ENCODE measurements around the gene GNB3. TPM values are rescaled to one million over a fixed set of nuclear protein-coding genes. Genes with fewer than 3 reads are reported as not detected.
A peak's percentile ranks its signal among the peaks of the same experiment; 100 is the strongest.

The GNB3 gene
- polyA plus RNA-seq, 1 of the 3 experiments (the other 2 are of a cell fraction): 12.9 TPM

DNA sequence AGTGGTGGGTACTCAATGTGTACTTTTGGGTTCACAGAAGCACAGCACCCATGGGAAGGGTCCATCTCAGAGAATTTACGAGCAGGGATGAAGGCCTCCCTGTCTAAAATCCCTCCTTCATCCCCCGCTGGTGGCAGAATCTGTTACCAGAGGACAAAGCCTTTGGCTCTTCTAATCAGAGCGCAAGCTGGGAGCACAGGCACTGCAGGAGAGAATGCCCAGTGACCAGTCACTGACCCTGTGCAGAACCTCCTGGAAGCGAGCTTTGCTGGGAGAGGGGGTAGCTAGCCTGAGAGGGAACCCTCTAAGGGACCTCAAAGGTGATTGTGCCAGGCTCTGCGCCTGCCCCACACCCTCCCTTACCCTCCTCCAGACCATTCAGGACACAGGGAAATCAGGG lies 20.6 kb upstream of the GNB3 start:
- CTCF ChIA-PET: interaction anchor here (0.8 to 12.7 kb wide), 6 partner anchors 15 to 206 kb away, joined by 3 to 246 read pairs (median 34); partner anchors contain the start of genes MLF2 and SPSB2
- no peak overlapping the region for H2AFZ ChIP-seq (ENCODE audit: low read depth)
- WGBS (ENCODE audit: low lambda C conversion rate): 55% methylated on average over 3 of the region's 5 CpGs

DNA sequence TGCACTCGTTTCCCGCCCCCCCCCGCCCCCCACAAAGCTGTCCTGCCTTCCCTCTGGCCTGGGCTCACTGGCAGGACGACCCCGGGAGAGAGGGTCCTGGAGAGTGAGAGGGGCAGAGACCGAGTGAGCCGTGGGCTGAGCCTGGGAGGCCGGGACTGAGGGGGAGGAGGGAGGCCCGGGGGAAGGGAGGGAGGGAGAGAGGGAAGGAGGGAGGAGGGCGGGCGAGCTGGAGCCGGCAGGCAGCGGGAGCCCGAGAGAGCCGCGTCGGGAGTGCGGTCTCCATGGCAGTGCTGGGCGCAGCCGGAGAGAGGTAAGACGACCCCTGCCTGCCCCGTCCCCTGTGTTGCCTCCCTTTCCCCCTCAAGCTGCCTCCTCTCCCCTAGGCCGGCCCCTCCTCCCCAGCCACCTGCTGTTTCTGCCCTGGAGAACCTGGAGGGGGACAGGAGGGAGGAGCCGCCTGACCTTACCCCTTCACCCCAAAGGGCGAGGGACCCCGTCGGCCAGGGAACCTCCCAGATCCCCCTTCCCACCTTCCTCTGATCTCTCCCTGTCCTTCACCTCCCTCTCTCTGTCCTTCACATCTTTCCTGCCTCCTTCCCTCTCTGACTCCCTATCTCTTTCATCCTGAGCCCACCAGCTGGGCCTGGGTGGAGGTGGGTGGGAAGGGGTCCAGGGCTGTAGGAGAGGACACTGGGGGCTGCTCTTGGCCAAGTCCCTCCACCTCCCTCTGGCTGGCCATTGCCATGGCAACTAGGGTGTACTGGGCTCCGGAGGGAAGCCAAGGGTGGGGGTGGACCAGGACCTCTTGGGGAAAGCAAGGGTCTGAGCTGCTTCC lies 18.9 kb upstream of the GNB3 start, which contains the start of gene GPR162:
Gene GPR162 (plus strand): TSS at position 231 of the 835 bp plus-strand sequence. CDS start 2,078 bp downstream, outside the sequence.
- POLR2A ChIA-PET: interaction anchor here (0.6 to 2.8 kb wide), 10 partner anchors 8 to 209 kb away, joined by 3 to 19 read pairs (median 5); partner anchors contain the start of genes CDCA3, MLF2, PTMS and TPI1
- Histone ChIP-seq H3K9me3 (no peaks in the 10 kb centered on the region), H3K27ac (ENCODE audit: low read depth in 2 of 2, low read length in 1 of 2) (peak within 1 kb of the TSS in 1 of 2 experiments; percentile 69; a peak in 1 of 4 replicates), H4K20me1 (ENCODE audit: insufficient read depth) (no peaks in the 10 kb centered on the region), H3K27me3 (ENCODE audit: insufficient read depth) (no peaks in the 10 kb centered on the region), H2AFZ (ENCODE audit: low read depth) (0 out of 2 replicates have a peak within 1 kb of the TSS, but pooled peaks have one; percentile 74), H3K4me2 (peak within 1 kb of the TSS; percentile 95), H3K4me3 (ENCODE audit: low read depth in 2 of 2, low read length in 1 of 2) (peak within 1 kb of the TSS; percentile 65 to 69), H3K4me1 (ENCODE audit: control insufficient read depth in 1 of 2, insufficient read depth in 2 of 2, low read depth in 1 of 2, low read length in 1 of 2) (peaks cover 19 to 75% of the 10 kb centered on the region in 2 experiments; a peak in 3 of 4 replicates), H3K9me2 (no peaks in the 10 kb centered on the region), H3F3A (replicated peaks; ENCODE audit: insufficient read depth) (peaks cover 4% of the 10 kb centered on the region), H3K9ac (peak within 1 kb of the TSS; percentile 51), H3K79me2 (ENCODE audit: insufficient read depth) (no peaks in the 10 kb centered on the region), H3K36me3 (replicated peaks in 1 of 2; ENCODE audit: control insufficient read depth in 1 of 2, insufficient read depth in 2 of 2, low read length in 1 of 2) (no peaks in the 10 kb centered on the region)
- peak; percentile 87 for DNase-seq
- CTCF ChIA-PET: interaction anchor here (0.8 to 12.7 kb wide), 8 partner anchors 11 to 70 kb away, joined by 3 to 246 read pairs (median 19); partner anchors contain the start of genes MLF2, PTMS and SPSB2
- WGBS (ENCODE audit: low lambda C conversion rate): 1% methylated on average over 25 of the region's 28 CpGs
- no peak for TF ChIP-seq RXRA (IDR thresholded peaks at IDR 0.05; ENCODE audit: borderline replicate concordance, low read depth)
- 0 out of 2 replicates have a peak, but pooled peaks have one; percentile 4 for TF ChIP-seq TAF1 (IDR thresholded peaks at IDR 0.05; ENCODE audit: borderline replicate concordance, low read depth, low read length)

More for the DNA sequence above, 20.6 kb upstream of the GNB3 start:
- no peak for DNase-seq
- Histone ChIP-seq H3K4me1 (ENCODE audit: control insufficient read depth in 1 of 2, insufficient read depth in 2 of 2, low read depth in 1 of 2, low read length in 1 of 2) (peaks cover 12 to 78% of the 10 kb centered on the region in 2 experiments; a peak in 3 of 4 replicates), H3K4me3 (ENCODE audit: low read depth in 2 of 2, low read length in 1 of 2) (no peak overlapping the region), H3K9me2 (no peaks in the 10 kb centered on the region), H3K9ac (no peak overlapping the region), H4K20me1 (ENCODE audit: insufficient read depth) (no peaks in the 10 kb centered on the region), H3K79me2 (ENCODE audit: insufficient read depth) (no peaks in the 10 kb centered on the region), H3K27me3 (ENCODE audit: insufficient read depth) (no peaks in the 10 kb centered on the region), H3K27ac (ENCODE audit: low read depth in 2 of 2, low read length in 1 of 2) (peak overlapping the region in 1 of 2 experiments; percentile 61; a peak in 1 of 4 replicates), H3F3A (replicated peaks; ENCODE audit: insufficient read depth) (no peaks in the 10 kb centered on the region), H3K9me3 (no peaks in the 10 kb centered on the region), H3K36me3 (replicated peaks in 1 of 2; ENCODE audit: control insufficient read depth in 1 of 2, insufficient read depth in 2 of 2, low read length in 1 of 2) (no peaks in the 10 kb centered on the region), H3K4me2 (0 out of 2 replicates have a peak overlapping the region, but pooled peaks have one; percentile 95)
- TF ChIP-seq USF2 (IDR thresholded peaks at IDR 0.05; ENCODE audit: borderline replicate concordance, low read depth, low read length) (no peak), SMC3 (IDR thresholded peaks at IDR 0.05; ENCODE audit: low read depth, low read length) (no peak), ELF1 (IDR thresholded peaks at IDR 0.05) (no peak), FOXJ3 (CRISPR knock-in tag; IDR thresholded peaks at IDR 0.05) (no peak)
- TF ChIP-seq, protein P1, sequence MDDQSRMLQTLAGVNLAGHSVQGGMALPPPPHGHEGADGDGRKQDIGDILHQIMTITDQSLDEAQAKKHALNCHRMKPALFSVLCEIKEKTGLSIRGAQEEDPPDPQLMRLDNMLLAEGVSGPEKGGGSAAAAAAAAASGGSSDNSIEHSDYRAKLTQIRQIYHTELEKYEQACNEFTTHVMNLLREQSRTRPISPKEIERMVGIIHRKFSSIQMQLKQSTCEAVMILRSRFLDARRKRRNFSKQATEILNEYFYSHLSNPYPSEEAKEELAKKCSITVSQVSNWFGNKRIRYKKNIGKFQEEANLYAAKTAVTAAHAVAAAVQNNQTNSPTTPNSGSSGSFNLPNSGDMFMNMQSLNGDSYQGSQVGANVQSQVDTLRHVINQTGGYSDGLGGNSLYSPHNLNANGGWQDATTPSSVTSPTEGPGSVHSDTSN (IDR thresholded peaks at IDR 0.05): no peak
- TF ChIP-seq, protein P2, sequence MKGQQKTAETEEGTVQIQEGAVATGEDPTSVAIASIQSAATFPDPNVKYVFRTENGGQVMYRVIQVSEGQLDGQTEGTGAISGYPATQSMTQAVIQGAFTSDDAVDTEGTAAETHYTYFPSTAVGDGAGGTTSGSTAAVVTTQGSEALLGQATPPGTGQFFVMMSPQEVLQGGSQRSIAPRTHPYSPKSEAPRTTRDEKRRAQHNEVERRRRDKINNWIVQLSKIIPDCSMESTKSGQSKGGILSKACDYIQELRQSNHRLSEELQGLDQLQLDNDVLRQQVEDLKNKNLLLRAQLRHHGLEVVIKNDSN (IDR thresholded peaks at IDR 0.05; ENCODE audit: borderline replicate concordance, low read depth): no peak
- POLR2A ChIA-PET: interaction anchor here (1.0 to 2.8 kb wide), 4 partner anchors 10 to 131 kb away, joined by 3 to 19 read pairs (median 7); partner anchors contain the start of genes CDCA3, PTMS, USP5 and ZNF384

Data from SK-N-SH (cell line).